NCI-H2227 (cell line): ENCODE results near the gene TRIM43B.
"Not testable (repeated sequence)": the region's sequence is repeated elsewhere in the genome, so short reads cannot be mapped to it uniquely, and the experiment has no call there.

Source experiments
- DNase-seq: peaks from one replicate; lab custom pipeline; 2025; ENCODE audit not compliant: unreplicated experiment; lab: John Stamatoyannopoulos, UW

TRIM43B gene

DNA sequence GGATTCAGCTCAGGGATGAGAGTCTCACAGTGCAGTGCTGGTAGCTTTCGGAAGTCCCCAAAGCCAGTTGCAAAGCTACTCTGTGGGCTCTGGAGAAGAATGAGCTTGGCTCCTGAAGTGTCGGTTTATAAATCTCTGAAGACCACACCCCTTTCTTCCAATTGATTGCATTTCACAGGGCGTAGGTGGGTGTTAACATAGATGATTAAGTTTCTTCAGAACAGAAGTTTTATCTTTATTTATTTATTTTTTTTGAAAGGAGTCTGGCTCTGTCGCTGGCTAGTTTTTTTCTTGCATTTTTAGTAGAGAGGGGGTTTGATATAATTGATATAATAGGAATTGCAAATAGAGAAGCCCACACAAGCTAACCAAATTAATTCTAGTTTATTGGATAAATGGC lies at the start of gene TRIM43B:
TRIM43B (minus strand) TSS at position 101 of the 400 bp plus-strand sequence. CDS start 2,040 bp downstream, outside the sequence.
- DNase-seq = not testable (repeated sequence)

DNA sequence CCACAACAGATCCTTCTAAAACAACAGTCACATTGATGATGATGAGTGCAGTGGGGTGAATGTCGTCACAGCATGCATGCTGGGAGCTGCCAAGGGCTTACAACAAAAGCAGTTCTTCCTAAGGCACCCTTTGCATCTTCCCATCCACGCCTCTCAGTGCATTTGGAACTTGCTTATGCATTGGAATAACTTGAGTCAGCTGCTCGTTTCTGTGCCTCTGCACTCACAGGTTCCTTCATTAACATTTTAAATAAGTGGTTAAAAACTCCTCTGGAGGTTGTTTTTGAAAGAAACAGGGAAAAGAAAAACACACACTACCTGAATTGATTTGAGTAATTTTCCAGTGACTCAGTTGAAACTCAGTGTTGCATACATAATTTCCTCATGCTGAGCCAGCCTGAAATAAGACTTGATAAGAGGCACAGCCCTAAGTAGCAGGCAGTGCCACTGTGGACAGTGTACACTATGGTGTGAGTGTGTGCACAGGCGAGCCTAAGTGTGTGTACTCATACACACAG lies 46.8 kb upstream of the TRIM43B start:
- no peak for DNase-seq

DNA sequence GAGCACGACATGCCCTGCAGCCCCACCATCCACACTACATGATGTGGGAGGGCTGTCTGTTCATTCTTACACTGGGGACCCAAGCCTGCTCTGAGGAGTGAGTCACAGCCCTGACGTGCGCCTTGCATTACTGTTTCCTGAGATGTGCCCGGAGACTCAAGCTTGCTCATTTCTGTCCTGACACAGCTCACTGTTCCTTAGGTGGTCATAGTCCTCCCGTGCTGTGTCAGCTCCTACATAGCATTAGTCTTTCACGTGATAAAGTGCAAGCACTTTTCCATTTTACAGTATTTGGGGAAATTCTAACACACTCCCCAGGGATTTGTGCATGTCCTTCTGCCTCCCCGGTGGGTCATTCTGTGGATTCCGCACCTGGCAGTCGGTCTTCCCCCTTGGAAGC lies 46.2 kb upstream of the TRIM43B start:
- no peak for DNase-seq

DNA sequence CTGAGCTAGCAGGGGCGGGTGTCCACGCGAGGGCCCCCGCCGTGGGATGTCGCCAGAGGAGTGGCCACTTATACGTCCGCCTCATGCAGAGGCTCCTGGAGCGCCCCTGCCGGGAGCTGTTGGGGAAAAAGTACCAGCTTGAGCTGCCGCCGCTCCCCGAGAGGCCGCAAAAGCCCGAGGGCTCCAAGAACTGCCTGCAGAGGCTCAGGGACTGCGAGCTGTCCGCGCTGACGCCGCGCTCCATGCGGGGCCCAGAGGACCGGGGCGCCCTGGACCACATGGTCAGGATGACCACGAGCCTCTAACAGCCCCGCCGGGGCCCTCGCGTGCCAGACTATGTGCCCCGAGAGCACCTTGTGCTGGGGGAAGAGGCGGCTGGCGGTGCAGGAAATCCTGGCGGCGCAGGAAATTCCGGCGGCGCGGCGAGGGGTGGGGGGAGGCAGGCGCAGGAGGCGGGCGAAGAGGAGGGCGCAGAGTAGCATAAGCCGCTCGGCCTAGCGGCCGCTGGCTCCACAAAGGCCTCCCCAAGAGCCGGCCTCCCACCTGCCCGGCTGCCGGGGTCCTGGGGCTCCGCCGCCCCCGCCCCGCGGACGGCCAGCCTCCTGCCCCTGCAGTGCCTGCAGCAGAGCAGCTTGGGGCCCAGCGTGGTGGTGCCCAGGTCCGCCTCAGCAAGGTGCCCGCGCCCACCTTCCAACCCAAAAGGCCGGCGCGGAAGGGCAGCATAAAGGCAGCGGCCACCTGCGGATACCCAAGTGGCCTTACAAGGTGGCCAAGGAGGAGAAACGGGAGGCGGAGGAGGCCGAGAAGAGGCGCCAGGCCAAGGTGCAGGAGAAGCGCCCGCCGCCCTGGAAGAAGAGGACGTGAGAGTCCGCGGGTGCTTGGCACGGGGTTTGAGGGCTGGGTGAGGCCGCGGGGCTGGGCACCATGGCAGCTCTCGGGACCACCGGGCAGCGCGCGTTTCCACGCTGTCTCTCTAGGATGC lies 42.1 kb upstream of the TRIM43B start:
- peak; percentile 77 for DNase-seq

DNA sequence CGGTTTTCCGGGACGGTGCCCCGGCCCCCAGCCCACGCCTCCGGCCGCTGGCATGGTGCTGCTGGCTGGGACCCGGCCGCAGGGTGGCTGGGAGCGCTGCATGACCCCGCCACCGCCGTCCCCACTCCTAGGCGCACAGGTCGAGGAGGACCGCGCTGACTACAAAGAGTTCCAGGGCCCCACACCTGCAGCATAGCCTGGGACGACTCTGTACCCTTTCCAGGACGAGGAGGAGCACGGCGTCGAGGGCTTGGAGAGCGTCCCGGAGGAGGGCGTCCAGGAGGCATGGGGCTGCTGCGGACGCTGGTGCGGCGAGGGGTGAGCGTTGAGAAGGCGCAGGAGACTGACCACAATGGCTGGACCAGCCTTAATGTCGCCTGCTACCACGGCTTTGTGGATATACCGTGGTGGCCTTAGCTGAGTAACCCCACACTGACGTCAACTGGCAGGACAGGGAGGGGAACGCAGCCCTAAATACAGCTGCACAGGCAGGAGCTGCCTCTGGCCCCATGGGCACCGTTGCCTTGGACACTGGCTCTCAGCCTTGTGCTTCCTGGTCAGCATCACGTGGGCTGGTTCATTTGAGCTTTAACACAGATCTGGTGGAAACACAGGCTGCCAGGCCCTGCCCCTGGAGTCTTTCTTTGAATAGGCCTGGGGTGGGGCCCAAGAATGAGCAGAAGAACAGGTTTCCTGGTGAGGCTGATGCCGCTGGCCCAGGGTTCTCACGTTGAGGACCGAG lies 40.9 kb upstream of the TRIM43B start:
- DNase-seq = no peak

DNA sequence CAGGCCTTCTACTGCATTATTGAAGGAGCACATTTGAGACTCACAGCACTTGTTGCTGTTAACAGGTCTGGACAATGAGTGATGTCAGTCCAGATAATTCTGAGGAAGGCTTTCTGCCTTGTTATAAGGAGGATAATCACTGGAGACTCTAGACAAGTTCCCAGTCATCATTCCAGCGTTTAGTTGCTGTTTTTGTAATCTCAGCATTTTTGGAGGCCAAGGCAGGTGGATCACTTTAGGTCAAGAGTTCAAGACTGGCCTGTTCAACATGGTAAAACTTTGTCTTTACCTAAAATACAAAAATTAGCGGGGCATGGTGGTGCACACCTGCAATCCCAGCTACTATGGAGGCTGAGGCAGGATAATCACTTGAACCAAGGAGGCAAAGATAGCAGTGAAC lies 39.6 kb upstream of the TRIM43B start:
- no peak for DNase-seq

DNA sequence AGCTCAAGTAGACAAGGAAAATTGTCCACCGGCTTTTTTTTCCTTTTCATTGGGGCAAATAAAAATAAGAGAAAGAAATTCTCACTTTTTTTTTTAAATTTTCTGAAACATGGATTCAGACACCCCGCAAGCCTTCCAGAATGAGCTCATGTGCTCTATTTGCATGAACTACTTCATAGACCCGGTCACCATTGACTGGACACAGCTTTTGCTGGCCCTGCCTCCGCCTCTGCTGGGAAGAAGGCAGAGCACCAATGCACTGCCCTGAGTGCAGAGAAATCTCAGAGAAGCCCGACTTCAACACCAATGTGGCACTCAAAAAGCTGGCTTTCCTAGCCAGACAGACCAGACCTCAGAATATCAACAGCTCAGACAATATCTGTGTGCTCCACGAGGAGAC lies 30.2 kb upstream of the TRIM43B start:
- no peak for DNase-seq

DNA sequence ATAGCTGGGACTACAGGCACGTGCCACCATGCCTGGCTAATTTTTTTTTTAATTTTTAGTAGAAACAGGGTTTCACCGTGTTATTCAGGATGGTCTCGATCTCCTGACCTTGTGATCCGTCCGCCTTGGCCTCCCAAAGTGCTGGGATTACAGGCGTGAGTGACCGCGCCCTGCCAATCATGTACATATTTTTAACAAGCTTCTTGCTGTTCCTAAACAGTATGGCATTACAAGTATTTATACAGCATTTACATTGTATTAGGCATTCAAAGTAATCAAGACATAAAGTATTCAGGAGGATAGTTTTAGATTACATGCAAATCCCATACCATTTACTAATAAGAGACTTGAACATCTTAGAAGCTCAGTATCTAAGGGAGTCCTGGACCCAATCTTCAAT lies 29.7 kb upstream of the TRIM43B start:
- DNase-seq = not testable (repeated sequence)

DNA sequence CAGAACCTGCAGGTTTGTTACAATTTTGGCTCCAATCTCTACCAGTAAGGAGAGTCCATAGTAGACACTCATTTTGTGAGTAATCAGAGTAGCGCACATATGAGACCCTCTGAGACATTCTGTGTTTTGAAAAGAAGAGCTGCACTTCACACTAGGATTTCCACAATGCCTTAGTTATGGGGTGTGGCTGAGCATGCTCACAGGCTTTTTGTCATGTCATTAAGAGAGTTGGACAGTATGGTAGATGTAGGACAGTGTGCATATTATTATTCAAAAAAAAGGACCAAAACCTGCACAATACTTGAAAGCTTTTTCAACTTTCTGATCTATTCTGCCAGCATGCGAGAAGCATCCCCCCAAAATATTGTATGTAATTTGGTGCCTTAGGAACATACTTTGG lies 24.9 kb upstream of the TRIM43B start:
- no peak for DNase-seq

DNA sequence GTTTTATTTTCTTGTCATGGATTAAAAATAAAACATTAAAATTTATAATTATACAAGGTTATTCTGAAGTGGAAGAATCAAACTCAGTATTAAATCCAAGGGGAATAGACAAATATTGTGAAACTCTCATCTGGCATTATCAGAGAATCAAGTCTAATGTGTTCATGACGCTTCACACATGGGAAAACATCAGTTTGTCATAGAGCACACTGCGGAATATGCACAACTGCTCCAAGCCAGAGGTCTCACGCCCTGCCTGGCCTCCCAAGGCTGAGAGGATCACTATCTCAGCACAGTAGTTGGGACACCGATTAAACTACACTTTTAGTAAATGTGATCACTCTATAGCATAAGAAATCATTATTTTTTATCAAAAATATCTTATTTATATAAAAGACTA lies 20.7 kb upstream of the TRIM43B start:
- no peak for DNase-seq

DNA sequence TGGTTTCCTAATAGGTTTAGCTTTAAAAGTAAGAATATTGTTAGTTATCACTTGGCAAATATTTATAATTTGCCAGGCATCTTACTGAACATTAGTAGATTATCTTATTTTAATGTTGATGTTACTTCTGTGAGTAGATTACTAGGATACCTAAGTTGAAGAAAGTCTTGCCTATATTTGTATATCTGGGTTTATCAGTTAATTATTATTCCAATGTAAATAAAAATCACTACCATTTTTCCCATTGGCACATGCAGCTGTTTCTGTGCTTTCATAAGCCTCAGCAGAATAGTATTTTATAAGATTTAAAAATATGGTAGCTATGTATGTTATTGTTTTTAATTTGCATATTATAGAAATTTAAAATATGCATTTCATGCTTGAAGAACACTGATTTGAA lies 16.3 kb upstream of the TRIM43B start:
- DNase-seq = no peak

DNA sequence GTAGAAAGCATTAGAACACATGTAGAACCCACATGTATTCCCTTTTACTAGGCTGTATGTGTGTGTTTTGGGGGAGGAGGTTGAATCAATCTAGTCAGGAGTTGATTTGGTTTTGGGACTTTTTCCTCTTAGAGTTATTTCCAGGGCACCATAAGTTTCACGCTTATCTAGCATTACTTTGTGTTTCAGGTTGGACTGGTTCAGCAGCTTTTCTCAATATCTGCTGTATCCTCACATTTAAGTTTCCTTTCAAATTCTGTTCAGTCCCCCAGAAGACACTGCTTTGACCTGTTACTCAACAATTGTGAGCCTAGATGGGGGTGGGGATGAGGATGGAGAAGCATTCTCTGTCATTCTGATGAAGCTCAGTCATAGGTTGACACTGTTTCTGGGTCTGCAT lies 7.5 kb upstream of the TRIM43B start:
- DNase-seq = not testable (repeated sequence)

DNA sequence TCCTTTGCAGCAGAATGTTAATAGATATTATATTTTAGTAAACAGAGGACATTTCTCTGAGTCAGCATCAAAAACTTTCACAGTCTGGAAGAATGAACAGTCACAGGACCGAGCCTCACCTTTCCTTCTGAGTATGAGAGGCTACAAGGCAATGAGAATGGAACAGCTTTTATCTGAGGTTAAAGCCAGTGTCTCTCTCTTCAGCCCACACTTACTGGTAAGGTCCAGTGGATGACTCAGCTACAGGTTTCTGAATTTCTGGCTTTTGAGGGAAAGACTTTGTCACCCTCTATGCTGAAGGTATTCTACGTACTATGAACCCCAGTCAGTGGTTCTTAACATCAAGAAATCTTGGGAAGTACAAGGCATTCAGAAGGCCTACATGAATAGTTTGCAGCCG lies 9.5 kb downstream of the TRIM43B start:
- DNase-seq = not testable (repeated sequence)

DNA sequence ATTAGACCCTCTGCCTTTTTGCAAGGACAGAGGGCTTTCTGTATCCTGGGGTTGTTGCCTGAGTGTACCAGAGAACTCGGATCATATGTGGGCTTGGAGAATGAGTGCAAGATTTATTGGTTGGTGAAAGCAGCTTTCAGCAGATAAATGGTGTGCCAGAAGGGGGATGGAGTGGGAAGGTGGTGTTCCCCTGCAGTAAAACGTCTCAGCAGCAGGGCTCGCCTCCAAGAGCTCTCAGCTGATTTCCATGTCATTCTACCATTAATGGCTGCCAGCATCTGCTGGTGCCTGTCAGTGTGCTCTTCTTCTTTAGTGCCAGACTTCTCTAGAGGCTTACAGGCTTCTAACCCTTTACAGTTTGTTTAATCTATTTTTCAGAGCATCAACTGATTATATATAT lies 16.6 kb downstream of the TRIM43B start:
- DNase-seq = not testable (repeated sequence)

DNA sequence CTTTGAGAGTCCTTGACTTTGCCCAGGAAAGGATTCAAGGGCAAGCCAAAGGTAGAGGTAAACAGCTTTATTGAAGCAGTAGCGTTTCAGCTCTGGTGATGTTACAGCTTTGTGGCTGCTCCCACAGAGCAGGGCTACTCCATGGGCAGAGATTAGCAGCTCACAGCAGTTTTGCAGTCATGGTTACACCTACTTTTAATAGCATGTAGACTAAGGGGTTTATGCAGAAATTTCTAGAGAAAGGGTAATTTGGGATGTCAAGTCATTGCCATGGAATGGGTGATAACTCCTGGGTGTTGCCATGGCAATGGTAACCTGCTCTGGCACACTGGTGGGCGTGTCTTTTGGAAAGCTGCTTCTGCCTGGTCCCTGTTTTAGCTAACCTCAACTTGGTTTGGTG lies 18.0 kb downstream of the TRIM43B start:
- DNase-seq = not testable (repeated sequence)

DNA sequence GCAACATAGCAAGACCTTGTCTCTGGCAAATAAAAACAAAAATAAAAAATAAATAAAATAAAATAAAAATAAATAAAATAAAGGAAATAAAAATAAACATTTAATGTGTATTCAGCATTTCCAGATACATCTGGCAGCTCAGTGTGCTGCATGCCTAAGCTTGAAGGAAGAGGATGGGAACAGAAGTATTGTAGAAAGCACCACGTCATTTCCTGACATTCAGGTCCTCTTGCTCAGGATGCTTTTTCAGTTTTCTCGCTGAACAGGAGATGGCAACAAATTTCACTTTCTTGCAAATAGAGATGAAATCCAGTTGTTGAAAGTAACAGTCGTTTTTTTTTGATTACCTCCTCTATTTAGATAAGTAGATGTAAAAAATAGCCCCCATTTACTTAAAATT lies 21.3 kb downstream of the TRIM43B start:
- DNase-seq = not testable (repeated sequence)

DNA sequence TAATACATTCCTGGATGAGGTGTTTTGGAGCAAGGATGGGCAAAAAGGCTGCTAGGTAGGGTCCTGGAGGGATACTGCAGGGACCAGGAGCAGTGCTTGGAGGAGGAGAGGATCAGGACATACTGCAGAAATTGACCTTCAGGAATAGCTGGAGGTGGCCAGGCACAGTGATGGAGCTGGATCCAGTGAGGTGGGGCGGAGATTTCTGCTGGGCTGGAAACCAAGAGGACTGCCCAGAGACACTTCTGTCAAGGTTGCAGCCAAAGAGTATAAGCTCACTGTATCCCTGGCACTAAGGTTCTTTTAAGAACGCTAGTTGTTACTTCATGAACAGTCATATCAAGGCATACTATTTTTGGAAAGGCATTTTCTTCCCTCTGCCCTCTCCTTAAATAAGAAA lies 39.2 kb downstream of the TRIM43B start:
- not testable (repeated sequence) for DNase-seq

DNA sequence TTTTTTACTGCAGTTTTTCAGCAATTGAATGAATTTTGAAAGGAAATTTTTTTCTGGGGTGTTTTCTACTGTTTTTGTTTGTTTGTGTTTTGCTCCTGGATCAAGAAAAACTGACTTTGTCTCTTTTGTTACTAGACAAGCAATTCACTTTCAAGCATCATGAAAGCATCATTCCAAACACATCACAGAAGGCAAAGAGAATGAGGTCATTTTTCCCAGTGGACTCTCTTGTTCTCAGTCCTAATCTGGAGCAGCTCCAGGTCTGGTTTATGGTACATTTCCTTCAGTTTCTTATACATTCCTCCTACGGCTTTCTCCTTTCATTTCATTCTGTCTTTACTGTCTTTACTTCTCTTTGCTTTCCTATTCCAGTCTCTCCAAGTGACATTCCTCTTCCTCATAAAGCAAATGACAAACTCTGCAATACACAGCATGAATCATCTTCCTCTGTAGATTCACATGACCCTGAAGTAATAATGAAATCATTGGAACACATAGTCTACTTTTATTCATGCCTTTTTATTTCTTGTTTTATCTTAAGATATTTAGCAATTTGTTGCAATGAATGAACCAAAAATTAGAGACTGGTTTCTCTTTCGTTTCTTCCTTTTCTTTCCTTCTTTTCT lies 42.0 kb downstream of the TRIM43B start:
- DNase-seq = not testable (repeated sequence)

DNA sequence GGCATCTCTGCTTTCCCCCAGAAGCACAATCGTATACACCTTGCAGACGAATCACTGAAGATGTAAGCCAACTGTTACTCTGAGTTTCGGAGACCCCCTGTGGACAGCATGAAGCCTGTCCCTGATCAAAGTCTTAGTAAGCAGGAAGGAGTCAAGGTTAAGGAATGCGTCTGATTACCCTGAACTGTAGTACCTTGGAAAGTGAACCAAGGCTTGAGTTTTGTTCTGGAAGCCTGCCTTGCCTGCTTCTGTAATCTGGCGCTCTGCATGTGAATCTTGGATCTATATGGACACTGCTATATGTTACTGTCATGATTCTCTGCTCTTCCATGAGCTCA lies 48.7 kb downstream of the TRIM43B start:
- DNase-seq = not testable (repeated sequence)

DNA sequence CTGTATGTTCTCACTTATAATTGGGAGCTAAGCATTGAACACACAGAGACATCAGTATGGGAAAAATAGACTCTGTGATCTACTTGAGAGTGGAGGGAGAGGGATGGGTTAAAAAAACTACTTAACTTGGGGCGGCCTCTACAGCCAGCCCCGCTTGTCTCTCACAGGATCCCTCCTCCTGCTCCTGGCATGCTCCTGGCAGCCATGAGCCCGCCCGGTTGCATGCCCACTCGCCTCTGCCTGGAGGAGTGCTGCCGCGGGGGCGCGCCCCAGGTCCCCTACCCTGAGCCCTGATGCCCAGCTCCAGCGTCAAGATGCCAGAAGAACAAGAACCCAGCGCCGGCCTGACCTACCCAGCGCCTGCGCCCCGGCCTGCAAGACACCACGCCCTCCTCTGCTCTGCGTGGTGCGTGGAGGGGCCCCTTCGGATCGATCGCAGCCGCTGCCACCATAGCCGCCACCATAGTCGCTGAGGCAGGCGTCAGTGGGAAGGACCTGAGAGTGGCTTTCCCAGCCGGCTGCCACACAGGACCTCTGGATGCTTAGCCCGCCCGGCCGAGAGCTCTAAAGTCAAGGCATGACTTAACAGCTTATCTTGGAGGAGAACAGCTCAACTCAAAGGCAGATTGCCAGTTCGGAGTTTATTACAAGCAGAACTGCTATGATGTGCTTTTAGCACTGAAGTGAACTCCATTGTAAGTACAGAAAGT lies 49.2 kb downstream of the TRIM43B start:
- DNase-seq = not testable (repeated sequence)
